EL (cell line): Measurements from ENCODE around the gene SYT8.
A peak's percentile ranks its signal among the peaks of the same experiment; 100 is the strongest.
"Not testable (repeated sequence)": the region's sequence is repeated elsewhere in the genome, so short reads cannot be mapped to it uniquely, and the experiment has no call there.

ENCODE experiments used
- DNase-seq: peaks from one replicate; pipeline ENCODE4 v3.0.0-alpha.2; 2016

Gene SYT8

DNA sequence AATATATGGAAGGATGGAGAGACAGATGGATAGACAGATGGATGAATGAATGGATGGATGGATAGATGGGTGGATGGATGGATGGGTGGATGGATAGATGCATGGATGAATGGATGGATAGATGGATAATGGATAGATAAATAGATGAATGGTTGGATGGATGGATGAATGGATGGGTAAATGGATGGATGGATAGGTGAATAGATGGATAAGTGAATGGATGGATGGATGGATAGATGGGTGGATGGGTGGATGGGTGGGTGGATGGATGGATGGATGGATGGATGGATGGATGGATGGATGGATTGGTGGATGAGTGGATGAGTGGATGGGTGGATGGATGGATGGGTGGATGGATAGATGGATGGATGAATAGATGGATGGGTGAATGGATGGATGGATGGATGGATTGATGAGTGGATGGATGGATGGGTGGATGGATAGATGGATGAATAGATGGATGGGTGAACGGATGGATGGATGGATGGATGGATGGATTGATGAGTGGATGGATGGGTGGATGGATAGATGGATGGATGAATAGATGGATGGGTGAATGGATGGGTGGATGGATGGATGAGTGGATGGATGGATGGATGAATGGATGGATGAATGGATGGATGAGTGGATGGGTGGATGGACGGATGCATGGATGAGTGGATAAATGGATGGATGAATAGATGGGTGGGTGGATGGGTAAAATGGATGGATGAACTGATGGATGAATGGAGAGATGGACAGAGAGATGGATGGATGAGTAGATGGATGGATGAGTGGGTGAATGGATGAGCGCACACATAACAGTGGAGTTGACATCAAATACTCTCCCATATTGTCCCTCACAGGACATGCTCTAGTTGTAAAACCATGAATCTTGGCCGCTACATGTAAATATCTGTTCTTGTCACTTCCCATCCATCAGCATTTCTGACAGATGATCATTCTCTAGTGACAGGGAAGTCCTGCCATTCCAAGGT, 26.9 kb downstream of the SYT8 start:
- no peak for DNase-seq

DNA sequence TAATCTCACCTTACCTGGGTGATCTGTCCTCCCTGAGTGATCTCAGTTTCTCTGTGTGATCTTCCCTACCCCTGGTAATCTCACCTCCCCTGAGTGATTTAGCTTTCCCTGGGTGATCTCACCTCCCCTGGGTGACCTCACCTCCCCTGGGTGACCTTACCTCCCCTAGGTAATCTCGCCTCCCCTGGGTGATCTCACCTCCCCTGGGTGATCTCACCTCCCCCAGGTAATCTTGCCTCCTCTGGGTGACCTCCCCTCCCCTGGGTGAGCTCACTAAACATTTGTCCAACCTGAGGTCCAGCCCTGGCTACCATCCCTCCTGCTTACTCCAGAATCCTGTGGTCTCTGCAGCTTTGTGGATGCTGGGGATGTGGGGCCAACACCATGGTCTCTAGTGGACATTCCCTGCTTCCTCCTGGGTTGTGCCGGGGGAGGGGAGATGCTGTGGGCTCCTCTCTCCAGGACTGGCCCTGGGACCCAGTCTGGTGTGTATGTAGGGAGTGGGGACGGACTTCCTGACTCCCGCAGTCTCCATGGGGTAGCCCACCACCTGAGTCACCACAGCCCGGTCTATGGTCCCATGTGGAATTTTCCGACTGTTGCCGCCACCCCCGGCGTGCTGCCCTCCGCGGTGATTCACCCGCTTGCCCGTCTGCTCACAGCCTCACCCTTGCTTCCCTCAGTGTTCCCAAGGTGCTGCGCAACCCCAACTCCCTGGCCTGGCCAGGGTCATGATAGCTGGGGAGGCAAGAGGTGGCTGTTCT, 28.0 kb downstream of the SYT8 start:
- peak; percentile 61 for DNase-seq

DNA sequence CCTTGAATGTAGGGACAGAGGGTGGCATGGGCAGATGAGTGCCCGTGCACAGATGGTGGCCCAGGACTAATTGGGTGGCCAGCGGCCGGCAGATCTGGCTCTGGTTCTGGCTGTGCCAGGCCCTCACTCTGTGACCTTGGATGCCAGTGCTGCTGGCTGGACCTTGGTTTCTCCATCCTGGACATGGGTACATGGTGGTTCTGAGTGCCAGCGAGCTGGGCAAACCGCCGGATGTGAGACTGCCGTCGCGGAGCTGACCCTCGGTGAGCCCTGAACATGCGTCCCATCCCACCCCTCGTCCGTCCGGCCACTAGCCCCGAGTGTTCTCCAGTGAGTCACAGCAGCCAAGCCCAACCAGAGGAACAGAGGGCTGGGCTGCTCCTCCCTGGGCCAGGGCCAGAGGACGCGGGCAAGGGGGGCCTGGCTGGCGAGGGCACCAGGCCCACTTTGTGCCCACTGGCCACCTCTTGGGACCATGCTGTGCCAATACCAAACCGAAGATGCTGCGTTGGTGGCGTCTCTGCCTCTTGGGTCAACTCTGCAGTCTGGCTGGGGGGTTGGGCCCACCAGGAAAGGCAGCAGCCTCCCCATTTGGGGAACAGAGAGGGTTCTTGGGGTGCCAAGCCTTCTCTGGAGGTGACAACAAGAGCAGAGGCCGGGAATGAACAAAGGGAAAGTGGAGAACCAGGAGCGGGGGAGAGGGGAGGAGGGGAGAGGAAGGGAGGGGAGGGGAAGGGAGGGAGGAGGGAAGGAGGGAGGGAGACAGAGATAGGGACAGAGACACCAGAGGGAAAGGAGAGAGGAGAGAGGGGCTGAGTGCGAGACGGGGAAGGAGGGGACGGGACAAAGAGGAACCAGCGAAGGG, 28.8 kb downstream of the SYT8 start:
- DNase-seq, result peak; percentile 91

DNA sequence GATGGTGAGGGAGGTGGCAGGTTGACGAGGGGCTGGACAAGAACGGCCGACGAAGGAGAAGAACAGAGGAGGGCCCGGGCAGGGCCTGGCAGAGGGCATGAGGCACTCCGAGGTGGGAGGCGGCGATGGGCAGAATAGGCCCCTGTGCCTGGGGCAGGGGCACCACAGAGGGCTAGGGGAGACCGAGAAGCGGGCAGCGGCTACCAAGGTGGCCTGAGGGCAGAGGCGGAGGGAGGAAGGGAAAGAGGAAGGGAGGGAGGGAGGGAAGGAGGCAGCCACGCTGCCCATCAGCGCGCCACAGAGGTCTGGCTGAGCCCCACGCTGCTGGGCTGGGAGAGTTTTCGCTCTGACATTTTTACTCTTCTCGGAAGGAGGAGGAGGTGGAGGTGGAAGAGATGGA, 29.4 kb downstream of the SYT8 start:
- DNase-seq, result no peak

DNA sequence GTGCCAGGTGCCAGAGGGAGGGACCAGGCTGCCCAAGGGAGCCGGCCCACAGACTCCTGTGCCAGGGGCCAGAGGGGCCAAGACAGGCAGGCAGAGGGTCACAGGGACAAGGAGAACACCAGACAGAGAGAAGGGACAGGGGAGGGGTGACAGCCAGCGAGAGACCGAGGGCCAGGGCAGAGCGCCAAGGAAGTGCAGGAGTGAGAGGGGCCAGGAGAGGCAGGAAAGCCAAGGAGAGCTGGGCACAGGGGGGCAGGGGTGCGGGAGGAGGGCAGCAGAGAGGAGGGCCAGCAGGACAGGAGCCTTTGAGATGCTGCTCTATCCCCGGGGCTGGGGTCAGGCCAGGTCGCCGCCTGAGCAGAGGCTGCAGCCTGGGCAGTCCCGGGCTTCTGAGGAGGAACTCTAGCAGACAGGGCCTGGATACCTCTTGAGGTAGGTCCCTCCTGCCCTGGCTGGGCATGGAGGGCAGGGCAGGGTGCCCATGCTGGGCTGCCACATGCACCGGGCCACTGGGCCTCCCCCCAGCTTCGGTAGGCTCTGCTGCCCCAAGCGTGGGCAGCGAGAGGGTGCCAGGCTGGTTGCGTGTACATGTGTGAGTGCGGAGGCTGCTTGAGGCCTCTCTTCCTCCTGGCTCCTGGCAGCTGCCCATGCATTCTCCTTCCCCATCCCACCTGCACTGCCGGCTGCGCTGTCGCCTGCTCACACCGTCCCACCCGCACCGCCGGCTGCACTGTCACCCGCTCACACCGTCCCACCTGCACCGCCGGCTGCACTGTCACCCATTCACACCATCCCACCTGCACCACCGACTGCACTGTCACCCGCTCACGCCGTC, 30.3 kb downstream of the SYT8 start:
- DNase-seq, result no peak

DNA sequence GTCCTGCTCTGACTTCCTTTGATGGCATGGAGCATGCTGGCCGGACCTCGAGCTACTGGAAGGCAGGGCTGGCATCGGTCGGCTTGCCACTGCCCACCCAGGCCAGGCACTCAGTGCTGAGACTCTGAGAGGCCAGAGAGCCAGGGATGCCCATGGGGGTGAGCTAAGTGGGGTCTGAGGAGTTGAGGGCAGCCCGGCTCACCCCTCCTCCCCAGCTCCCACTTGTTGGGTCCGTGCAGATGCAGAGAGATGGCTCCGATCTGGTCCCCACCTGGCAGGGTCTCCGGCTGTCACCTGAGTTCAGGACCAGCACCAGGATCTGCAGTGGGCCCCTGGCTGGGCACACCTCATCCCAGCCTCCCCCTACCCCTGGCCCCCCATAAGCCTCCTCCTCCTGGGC, 31.4 kb downstream of the SYT8 start:
- DNase-seq, result no peak

DNA sequence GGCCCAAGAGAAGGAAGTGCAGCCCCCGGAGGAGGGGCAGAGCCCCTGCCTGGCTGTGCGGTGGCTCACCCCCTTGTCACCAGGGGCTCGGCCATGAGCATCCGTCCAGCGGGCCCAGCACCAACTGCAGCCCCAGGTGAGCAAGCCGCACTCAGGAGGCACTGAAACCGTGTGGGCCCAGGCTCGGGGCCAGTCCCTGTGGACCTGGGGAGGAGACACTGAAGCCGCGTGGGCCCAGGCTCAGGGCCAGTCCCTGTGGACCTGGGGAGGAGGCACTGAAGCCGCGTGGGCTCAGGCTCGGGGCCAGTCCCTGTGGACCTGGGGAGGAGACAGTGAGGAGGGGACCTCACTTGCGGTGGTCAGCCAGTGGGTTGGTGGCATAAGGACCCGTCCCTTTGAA, 32.0 kb downstream of the SYT8 start:
- no peak for DNase-seq

DNA sequence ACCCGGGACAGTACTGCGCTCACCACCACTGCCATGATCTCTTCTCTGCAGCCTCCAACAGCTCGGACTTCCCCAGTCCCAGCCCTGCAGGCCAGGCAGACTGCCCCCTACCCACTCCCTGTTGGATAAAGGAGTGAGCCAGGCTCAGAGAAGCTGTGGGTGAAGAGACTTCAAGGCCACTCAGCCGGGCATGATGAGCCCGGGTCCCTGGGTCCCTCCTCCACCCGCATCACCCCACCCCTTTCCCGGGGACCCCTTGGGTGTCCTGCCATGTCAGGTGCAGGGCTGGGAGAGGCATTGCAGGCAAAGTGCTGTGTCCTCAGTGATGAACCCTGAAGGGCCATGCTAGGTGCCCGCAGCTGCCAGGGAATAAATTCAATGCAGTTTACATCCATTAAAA, 32.6 kb downstream of the SYT8 start:
- DNase-seq, result no peak

DNA sequence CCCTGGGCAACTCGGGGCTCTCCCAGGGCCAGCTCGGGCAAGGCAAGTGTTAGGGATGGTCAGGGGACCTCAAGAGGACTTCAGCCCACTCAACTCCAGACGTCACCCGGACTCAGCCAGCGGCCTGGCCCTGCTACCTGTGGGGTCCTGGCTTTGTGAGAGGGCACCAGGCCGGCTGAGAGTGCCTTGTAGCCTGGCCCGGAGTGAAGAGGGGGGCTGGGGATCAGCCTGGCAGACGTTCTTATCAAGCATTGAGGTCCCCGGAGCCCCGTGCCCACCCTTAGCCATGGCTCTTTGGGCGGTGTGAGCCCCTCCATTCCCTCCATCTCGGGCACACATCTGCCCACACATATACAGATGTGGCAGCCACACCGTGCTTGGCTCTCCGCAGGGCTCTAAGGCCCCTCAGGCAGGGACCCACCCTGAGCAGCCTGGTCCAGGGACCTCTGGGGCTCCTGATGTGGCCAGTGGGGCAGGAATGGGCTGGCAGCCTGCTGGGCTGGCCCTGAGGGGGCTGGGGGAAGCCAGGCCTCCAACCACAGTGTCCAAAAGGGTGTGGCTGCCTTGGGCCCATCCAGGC, 33.4 kb downstream of the SYT8 start:
- no peak for DNase-seq

DNA sequence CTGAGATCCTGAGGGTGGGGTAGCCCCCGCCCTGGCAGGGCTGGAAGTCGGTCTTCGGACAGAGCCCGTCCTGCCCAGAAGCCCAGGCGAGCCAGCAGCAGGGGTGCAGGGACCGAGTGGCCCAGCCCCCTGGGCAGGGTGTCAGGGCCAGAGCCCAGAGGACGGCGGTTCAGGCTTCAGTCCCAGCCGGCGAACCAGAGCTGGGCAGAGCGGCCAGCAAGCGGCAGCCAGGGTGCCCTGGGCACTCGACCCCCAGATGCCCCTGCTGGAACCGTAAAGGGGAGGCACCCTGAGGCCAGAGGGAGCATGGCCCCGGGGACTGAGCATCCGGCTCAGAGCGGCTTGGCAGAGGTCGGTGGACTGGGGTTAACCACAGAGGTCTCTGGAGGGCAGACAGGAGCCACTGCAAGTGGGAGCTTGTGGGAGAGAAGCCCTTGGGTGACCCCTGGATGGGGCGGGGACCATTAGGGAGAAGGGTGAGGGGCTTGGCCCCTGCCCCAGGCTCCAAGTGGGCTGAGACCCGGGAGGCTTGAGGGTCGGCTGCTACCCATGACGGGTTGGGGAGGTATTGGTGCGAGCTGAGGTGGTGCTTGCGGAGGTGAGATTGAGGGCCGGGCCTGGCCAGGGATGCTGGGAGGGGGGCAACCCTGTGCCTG, 34.0 kb downstream of the SYT8 start:
- no peak for DNase-seq

DNA sequence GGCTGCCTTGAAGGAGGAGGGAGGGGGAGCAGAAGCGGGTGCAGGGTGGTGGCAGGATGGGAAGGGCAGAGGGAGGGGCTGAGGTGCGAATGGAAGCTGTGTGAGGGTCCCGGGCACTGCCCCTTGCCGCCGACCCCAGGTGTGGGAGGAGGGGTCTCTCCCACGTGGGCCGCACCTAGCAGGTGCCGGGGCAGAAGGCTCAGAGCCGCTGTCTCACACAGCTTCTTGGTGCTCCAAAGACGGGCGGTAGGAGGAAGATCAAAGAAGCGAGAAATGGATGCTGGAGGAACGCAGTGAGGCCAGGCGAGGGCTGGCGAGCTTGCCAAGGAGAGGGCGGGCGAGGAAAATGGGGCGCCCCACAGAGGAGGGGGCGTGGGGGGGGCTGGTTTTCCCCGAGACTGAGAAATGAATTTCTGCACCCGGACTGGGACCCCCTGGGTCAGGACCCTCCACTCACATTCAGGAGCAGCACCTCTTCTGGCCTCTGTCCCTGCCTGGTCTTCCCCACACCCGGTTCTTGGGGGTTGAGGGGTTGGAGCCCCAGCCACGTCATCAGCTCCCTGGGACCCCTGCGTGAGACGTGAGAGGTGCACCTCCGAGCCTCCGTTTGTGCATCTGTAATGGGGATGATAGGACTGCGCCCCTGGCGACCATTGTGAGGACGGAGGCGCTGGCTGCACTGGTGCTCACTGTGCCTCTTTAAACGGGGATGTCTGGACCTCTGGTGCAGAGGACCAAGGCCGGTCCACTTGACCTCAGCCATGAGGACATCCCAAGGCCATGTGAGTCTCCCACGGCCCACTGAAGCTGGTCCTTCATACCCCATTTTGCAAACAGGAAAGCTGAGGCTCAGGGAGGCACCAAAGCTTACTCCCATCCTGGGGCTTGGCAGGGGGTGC, 34.9 kb downstream of the SYT8 start:
- DNase-seq, result no peak

DNA sequence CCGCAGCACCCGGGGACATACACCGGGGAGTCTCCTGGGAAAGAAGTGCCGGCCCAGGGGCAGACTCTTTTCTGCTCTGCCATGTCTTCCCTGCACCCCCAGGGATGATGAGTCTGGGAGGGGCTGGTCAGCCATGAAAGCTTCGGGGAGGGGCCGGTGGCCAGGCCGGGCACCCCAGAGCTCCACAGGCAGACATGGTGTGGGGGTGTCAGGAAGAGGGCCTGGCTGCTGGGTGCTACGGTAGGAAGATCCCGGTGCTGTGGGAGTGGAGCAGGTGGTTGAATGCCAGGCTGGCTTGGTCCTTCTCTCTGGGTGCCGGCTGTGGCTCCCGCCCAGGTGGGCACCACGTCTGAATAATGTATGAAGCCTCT, 35.5 kb downstream of the SYT8 start:
- no peak for DNase-seq

DNA sequence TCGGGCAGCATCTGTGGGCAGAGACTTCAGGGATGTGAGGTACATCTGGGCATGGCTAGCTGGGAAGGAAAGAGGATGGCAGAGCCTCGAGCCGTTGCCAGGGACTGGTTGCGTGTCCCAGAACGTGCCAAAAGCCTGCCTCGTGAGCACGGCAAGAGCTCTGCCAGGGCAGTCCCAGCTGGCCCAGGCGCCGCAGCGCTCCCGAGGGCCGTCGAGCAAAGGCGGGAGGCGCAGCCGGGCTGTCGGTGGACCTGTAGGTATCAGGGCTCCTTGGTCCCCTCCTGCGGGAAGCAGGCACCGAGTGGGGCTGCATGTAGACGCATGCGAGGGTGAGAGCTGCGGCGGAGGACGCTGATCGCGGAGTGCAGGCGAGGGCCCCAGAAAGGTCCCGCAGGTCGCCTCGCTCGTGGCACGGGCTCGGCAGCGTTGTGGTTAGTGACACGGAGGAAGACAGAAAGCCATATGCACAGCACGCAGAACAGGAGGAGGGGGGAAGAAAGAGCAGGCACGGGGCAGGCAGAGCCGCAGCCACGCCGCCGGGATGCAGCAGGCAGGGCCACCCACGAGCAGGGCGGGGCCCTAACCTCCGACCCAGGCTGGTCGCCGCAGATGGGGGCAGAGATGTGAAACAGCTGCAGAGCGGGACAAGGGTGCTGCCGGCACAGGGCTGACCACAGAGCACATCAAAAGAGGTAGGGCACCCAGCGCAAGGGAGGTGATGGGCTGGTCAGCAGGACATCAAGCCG, 36.1 kb downstream of the SYT8 start:
- DNase-seq, result no peak

DNA sequence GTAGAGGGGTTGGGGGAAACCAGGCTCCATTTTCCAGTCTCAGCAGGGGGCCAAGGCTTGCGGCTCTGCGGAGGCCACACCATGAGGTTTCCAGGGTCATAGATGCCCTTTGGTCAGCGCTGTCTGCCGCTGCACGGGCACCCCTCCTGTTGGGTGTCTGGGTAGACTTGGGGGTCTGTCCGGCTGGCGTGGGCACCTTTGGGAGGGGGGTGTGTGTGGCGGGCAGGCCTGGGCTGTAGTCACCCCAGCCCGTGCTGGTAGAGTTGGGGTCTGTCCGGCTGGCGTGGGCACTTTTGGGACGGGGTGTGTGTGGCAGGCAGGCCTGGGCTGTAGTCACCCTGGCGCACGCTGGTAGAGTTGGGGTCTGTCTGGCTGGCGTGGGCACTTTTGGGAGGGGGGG, 36.7 kb downstream of the SYT8 start:
- DNase-seq, result no peak

DNA sequence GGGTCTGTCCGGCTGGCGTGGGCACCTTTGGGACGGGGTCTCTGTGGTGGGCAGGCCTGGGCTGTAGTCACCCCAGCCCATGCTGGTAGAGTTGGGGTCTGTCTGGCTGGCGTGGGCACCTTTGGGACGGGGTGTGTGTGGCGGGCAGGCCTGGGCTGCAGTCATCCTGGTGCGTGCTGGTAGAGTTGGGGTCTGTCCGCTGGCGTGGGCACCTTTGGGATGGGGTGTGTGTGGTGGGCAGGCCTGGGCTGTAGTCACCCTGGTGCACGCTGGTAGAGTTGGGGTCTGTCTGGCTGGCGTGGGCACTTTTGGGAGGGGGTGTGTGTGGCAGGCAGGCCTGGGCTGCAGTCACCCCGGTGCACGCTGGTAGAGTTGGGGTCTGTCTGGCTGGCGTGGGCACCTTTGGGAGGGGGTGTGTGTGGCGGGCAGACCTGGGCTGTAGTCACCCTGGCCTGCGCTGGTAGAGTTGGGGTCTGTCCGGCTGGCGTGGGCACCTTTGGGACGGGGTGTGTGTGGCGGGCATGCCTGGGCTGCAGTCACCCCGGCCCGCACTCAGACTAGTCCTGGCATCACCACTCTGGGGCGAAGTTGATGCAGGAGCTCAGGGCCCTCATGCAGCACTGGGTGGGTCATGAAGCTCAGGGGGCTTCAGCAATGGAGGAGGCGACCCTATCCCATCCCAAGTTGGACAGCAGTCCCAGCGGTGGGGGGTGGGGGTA, 37.6 kb downstream of the SYT8 start:
- DNase-seq, result no peak

DNA sequence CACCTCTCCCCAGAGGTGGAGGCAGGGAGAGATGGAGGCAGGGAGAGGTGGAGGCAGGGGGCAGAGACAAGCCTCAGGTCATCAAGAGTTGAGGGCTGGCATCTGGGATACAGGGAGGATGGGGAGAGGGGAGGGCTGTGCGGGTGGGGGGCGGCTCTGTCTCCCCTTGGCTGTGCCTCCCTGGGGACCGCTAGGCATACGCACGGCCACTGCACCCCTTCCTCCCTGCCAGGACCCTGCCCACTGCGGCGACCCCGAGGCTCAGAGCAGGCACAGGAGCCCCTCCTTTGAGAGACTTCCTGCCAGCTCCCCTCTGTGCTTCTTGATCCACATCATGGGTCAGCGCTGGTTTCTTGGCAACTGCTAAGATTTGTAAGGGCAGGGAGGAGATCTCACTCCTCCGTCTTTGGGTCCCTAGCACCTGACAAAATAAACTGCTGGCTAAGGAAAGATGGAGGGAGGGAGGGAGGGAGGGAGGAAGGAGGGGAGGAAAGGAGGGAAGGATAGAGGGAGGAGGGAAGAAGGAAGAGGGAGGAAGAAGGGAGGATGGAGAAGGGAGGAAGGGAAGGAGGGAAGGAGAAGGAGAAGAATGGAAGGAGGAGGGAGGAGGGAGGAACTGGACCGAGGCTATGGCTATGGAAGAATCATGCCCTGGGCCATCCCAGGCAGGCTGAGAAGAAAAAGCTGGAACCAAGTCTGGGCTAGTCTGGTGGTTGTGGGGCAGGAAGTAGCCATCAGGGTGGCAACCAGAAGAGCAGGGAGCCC, 38.4 kb downstream of the SYT8 start:
- no peak for DNase-seq

DNA sequence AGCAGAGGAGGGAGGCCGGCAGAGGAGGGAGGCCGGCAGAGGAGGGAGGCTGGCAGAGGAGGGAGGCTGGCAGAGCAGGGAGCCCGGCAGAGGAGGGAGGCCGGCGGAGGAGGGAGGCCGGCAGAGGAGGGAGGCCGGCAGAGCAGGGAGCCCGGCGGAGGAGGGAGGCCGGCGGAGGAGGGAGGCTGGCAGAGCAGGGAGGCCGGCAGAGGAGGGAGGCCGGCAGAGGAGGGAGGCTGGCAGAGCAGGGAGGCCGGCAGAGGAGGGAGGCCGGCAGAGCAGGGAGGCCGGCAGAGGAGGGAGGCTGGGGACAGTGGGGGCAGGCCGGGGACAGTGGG, 39.0 kb downstream of the SYT8 start:
- not testable (repeated sequence) for DNase-seq

DNA sequence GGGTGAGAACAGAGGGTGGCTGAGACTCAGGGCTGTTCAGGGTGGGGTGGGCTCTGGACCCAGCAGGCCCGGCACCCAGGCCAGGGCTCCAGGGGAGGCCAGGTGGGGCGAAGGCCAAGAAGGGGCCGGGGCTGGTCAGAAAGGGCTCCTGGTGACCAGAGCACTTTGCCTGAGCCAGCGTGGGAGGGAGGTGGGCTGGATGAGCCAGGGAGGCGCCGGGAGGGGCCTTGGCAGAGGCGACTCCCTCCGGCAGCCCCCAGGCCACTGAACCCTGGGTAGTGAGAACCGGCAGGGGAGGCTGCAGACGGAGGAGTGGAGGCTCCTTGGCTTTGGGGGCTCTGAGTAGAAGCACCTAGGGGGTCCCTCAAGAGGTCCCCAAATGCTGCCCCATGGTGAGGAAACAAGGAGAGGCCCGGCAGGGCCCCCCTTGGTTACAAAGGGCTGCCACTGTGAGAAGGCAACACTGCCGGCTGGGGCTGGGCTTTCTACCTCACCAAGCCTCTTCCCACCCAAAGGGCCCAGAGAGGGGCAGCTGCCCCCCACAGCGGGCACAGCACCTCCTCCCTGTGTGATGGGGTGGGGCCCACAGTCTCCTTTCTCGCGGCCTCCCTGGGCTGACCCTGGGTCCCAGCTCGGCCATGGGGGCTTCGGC, 39.8 kb downstream of the SYT8 start:
- not testable (repeated sequence) for DNase-seq
